GM21737 (cell line): Measurements from ENCODE around the gene CPEB4.

ENCODE experiments used
- ATAC-seq: cut with Tn5 transposase; IDR thresholded peaks from one replicate; pipeline ENCODE4 v1.9.1; 2021; ENCODE audit warnings: mild to moderate bottlenecking, moderate library complexity; ENCODE audit not compliant: unreplicated experiment

Gene CPEB4

DNA sequence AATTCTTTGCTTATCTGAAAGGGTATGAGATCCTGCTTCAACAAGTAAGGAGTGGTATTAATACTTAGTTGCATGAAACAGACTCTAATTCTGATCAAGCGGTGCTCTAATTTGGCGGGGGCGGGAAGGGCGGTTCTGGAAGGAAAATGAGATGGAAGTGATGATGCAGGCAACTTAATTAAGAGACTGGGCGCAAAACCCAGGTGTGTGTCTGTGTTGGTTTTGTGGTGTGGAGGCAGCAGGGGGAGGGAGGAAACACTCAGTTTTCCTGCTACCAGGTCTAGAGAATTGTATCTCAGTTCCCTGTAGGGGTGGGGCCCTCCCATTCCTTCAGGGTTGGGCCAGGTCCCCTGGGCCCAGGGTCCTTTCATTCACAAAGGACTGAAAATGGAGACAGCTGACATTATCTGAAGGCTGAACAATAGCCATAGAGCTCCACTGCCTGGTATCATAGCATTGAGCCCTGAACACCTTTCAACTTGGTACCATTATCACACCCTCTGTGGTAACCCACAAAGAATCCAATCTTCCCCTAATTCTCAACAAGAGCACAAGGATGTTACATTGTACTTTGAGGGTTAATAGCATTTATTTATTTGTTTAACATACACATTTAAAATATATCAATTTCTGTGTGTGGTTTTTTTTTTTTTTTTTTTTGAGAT is 83.7 kb downstream of the CPEB4 start:
- no peak for ATAC-seq

DNA sequence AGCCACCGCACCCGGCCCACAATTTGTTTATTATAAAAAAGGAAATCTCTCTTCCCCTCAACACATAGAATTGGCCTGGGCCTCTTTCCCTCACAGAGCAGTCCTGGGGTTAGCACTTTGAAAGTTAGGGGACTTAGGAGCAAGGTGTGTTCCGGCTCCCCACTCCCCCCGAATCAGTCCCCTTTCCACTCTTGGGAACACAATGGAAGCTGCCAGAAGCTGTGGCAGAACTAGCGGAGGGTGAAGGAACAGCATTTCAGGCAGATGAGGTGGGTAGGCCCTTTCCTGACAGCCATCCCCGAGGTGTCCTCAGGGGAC is 84.4 kb downstream of the CPEB4 start:
- ATAC-seq = no peak

DNA sequence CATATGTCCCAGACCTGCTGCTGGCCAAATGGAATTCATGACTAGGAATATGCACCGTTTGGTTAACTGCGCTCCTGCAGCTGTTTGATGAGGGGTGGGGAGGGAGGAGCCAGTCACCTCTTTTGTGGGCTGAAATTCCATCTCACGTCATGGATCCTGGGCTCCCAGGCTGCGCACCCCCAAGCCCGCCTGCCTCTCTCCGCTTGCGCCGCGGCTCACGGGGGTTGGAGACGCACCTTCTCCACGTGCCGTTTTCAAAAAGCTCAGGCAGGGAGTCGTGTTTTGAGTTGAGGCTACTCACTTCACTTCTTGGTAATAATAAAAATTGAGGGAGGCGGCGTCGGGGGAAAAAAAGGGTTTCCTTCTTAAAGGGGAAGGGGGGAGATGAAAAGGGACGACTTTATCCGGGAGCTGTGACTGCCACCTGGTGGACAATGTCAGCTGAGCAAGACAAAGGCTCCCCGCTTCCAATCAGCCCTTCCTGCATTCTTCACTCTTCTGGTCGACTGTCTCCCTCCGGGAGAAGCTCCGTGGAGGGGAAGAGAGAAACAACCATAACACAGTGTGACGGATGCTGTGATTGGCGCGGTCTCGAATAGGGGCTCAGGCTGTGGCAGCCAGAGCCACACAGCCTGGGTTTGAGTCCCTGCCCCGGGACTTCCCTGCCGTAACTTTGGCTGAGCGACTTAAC is 84.9 kb downstream of the CPEB4 start:
- peak; percentile 79 for ATAC-seq

DNA sequence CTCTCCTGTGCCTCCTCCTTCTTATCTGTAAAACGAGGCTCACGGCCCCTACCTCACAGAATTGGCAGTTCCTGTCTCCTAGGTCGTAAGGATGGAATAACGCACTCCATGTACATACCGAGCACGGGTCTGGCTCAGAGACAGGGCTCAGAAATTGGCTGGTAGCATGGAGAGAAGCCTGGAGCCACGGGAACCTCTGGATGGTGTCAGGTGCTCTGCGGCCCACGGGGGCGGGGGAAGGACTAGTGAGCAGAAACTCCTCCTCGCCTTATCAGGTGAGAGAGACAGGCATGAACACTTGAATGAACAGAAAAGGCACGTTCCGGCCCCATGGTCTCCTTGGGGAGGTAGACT is 85.4 kb downstream of the CPEB4 start:
- ATAC-seq = no peak

DNA sequence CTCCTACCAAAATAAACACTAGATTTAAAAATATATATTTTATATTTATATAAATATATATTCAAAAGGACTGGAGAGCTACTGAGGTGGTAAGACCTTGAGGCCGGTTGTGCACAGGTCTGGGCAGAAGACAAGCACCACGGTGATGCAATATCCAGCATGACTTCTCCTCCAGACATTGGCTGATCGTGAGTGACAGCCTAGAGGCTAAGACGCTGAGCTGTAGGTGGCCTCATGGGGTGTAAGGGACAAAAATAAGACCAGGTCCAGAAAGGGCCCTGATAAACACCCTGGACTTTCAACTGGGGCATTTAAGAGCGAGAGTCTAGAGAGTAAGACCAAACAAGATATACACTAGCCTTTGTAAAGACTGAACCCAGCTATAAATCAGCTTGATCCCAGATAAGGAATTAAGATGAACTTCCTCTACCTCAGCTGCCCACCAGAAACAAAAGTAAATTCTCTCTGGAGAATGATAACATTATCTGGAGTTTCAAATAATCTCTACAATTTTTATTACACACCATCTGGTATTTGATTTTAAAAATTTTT is 86.6 kb downstream of the CPEB4 start:
- ATAC-seq = no peak

DNA sequence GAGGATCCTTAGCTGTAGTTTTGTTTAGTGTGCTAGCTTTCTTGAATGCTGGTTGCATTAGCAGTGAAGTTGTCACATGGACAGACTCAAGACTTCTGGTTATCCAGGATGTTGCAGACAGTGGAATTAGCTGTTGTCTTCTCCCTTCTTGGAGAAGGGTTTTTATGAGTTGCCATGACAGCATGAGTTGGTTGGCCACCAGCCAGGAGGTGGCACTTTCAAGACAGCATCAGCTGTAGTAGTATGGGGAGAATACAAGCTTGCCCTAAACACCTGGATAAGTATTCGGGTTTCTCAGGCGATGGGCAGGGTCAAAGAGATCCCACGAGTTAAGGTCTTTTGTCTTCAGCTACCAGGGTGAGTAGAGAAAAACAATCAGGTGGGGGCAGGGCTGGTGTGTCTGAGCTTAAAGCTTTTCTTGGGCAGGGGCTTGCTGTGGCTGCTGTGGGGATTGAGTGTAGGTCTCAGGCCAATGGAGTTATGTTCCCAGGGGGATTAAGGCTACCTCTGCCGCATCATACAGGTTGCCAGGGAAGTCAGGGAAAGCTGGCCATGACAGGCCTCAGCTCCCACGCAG is 93.1 kb downstream of the CPEB4 start:
- no peak for ATAC-seq

DNA sequence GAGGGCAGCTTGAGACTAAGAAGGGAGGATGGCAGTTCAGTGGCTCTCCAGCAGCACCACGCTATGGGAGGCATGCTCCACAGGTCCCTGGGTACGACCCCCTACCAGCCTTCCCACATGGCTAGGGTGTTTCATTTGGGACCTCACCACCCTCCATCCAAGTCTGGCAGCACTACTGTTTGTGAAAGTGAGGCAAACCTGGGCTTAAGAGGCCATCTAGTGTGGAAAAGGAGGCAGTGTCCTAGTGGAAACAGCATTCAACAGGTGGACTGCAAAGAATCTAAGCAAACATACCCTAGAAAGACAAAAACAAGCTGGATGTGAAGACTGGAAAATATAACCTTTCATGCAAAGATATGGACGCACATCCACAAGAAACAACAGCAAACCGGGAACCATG is 96.1 kb downstream of the CPEB4 start:
- no peak for ATAC-seq

DNA sequence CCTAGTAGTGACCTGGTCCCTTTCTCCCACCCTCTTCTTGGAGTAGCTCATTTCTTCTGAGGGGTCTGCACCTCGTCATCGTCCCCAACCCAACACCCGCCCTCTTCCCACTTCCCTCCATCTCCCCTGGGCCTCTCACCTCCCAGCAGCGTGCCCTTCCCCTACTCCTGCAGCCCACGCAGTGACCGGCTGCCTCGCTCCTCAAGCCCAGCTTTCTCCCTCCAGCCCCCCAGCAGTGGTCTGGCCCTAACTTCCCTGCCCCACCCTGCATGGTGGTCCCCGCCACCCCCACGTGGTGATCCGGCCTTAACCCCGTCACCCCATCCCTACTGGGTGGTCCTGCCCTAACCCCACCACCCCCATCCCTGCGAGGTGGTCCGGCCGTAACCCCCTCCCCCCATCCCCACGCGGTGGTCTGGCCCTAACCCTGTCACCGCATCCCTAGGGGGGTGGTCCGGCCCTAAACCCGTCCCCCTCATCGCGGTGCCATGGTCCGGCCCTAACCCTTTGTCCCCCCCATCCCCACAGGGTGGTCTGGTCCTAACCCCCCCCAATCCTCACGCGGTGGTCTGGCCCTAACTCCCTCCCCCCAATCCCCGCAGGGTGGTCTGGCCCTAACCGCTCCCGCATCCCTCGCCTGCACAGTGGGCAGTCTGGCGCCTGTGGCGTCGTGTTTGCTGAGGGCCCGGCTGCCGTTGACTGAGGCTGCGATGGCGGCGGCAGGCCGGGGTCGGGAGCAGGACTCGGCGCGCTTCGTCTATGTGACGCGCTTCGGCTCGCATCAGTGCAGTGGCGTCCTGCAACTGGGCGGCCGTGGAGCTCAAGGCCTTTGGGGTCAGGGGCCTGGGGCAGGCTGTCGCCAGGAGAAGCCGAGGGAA is 100.6 kb downstream of the CPEB4 start, which contains the start of gene C5orf47:
C5orf47 (plus strand) TSS at position 617 of the 878 bp plus-strand sequence; CDS start at position 711, 94 bp downstream.
- no peak for ATAC-seq

DNA sequence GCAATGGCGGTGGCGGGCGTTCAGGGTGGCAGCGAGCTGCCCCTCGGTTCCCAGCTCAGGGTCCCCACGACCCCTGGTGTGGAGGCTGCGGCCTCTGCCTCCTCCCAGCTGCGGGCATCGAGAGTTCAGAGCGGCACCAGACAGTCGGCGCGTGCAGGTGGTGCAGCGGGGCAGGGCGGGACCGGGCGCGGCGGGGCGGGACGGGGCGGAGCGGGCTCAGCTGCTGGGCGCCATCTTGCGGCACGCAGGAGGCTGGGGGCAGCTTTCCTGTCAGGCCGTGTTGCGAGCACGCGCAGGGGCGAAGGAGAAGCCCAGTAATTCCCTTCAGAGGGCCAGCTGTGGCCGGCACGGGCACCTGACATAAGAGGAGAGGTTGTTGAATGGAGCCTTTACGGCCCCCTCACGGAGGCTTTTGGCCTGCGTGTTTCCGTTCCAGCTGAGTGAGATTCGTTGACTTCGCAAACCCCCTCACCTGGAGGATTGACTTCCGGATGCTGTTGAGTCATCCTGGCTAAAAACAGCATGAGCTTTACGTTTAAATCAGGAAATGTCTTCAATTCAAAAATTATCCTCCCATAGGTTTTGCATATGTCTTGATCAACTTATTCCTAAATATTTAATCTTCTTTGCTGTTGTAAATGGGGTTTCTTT is 101.4 kb downstream of the CPEB4 start:
- ATAC-seq = no peak

DNA sequence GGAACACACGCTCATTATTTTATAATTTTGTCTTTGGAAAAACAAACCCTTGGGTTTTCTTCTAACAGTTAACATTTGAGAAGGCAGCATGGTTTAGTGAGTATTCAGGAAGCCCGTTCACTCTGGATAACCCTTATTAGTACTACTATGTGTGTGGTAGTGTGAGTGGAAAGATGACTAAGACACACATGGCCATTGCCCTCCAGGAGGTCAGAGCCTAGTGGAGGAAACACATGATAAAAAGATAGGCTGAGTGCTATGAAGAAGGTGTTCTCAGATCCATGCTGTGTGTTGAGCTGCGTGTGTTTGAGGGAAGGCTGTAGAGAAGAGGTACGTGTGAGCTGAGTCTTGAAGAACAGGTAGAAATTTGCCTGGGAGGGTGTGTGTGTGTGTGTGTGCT is 109.2 kb downstream of the CPEB4 start:
- ATAC-seq = no peak

DNA sequence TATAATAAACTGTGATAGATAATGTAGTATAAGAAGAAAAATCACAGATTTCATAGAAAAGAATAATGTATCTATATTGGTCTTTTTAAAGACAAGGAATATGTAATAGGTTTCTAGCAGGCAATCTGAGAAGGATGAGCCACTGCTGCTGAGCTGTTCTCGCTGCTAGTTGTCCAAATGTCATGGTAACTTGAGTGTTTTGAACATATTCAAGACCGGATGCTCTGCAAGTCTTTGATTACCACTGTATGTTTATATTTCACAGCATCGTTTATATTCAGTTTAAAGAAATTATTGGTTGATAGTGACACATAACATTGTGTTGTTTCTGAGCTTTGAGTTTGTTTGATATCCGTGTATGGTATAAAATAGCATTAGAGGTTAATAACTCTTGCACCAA is 110.4 kb downstream of the CPEB4 start:
- no peak for ATAC-seq

DNA sequence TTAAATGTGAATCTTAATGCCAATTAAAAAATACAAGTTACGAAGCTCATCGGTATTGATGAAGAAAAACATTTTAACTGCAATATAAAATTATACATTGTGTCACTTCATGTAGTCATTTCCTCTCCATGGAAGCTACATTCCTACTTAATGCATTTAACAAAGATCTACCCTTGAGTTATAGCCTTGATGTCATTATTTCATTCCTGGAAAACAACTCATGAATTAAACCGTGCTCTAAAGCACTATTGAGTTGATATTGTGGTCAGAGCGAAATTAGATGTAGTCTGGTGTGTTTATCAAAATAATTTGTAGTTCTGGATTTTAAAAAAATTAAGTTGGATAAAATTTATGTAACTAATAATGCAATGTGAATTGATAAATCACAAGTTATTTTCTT is 111.9 kb downstream of the CPEB4 start:
- ATAC-seq = no peak

DNA sequence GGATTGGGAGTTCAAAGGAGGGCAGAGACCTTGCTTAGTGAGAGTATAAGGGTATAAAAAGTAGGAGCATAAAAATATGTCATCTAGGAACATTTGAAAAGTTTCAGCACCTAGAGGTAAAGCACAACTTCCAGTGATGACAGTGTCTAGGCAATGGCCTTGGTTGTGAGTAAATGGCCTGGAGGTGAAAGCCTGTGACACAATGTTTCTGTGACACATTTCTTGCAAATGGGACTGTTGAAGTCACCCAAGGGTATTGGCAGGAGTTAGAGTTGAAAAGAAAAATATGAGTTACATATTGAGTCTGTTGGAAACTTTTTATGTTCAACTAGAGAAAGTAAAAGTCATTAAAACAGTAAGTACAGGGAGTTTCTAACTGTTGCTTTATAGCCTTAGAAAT is 115.6 kb downstream of the CPEB4 start:
- ATAC-seq = no peak

DNA sequence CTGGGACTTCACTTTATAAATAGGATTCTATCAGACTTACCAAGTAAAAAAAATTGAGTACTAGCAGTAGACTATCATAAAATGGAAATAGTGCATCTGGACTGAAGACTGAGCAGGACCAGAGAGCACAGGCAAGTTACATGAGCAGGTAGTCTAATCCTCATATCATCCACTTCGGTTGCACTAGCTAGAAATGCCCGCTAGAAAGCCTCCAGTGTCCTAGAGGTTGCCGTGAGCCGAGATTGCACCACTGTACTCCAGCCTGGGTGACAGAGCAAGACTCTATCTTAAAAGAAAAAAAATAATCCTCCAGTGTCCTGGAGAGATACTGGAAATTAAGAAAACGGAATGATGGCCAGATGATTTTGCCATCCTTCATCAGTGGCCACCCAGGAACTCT is 120.8 kb downstream of the CPEB4 start:
- no peak for ATAC-seq

DNA sequence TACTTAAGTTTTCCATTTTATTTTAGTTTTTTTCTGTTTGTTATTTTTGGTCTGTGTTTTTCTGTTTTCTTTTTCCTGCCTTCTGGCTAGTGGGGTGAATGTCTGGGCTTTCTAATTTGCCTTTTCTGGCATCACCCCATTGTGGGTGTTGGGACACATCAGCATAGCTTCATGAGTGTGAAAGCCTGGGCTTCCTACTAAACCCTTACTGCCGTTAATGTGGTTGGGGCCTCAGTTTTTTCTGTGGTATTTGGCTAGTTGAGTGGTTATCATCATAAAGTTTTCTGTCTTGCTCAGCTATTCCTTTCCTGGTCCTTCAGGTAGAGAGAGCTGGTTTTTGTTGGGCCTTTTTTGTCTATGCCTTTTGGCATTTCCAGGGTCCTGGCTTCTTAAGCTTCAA is 122.2 kb downstream of the CPEB4 start:
- ATAC-seq = no peak

DNA sequence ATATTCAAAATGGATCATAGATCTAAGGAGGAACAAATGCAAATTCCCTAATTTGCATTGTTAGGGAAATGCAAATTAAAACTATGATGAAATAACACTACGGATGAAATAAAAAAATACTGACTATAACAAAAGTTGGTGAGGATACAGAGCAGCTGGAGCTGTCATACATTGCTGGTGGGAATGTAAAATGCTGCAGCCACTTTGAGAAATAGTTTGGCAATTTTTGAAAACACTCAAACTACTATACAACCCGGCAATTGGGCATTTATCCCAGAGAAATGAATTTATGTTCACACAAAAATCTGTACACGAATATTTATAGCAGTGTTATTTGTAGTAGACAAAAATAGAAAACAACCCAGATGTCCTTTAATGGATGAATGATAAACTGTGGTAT is 123.3 kb downstream of the CPEB4 start:
- no peak for ATAC-seq
